ENCODE results near the gene CIDEA. TPM values are rescaled to one million over a fixed set of nuclear protein-coding genes. Genes with fewer than 3 reads are reported as not detected.

Gene CIDEA
- total RNA-seq, 4 donors from 2014 or later = 8.8 to 43.6 (median 30.5) TPM

DNA sequence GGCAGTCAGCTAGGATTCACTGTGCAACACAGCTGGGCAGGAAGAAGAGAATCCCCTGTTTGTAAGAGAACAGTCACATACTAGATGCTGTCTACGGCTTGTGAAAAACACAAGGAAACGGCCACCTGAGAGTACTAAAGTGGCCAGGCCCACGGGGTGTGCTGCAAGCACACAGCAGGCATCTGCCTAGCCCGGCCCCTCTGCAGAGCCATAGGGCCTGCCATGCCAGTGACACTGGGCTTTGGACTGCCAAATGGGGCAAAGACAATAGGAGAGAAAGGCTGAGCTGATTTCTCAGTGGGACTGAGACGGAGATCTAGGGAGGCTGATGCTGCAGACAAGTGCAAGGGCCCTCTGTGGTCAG is 64.2 kb downstream of the CIDEA start:
- TF ChIP-seq, protein P1, sequence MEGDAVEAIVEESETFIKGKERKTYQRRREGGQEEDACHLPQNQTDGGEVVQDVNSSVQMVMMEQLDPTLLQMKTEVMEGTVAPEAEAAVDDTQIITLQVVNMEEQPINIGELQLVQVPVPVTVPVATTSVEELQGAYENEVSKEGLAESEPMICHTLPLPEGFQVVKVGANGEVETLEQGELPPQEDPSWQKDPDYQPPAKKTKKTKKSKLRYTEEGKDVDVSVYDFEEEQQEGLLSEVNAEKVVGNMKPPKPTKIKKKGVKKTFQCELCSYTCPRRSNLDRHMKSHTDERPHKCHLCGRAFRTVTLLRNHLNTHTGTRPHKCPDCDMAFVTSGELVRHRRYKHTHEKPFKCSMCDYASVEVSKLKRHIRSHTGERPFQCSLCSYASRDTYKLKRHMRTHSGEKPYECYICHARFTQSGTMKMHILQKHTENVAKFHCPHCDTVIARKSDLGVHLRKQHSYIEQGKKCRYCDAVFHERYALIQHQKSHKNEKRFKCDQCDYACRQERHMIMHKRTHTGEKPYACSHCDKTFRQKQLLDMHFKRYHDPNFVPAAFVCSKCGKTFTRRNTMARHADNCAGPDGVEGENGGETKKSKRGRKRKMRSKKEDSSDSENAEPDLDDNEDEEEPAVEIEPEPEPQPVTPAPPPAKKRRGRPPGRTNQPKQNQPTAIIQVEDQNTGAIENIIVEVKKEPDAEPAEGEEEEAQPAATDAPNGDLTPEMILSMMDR (IDR thresholded peaks at IDR 0.05) = no peak
- TF ChIP-seq POLR2A (IDR thresholded peaks at IDR 0.05) = no peak
- 35 to 41% methylated on average over 5 of the region's 5 CpGs for WGBS, 2 donors
- DNase-seq (ENCODE audit: low spot score in 2 of 2) = peak in 1 of 2 donors; percentile 46
- intact Hi-C loops (cut with DNase I; ENCODE audit: low total_unique reads) = no loop called here
- H3K4me3 ChIP-seq (ENCODE audit: low read depth, poor library complexity, severe bottlenecking) = no peak overlapping the region

DNA sequence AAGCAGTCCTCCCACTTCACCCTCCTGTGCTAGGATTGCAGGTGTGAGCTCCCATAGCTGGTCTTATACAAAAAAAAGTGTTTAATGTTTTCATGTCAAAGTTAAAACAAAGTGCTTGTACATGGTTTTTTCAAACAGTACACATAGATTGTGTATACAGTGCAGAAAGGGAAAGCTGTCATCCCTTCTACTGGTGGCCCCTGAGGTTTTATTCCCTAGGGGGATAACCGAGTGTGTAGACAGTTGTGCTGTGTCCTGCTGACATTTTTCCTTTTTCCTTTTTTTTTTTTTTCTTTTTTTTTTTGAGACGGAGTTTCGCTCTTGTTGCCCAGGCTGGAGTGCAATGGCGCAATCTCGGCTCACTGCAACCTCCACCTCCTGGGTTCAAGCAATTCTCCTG is 64.7 kb downstream of the CIDEA start:
- intact Hi-C loops (cut with DNase I; ENCODE audit: low total_unique reads) = no loop called here
- TF ChIP-seq, protein P1 (IDR thresholded peaks at IDR 0.05) = no peak
- no peak for TF ChIP-seq POLR2A (IDR thresholded peaks at IDR 0.05)
- WGBS, 2 donors = 80 to 87% methylated on average over 5 of the region's 5 CpGs

DNA sequence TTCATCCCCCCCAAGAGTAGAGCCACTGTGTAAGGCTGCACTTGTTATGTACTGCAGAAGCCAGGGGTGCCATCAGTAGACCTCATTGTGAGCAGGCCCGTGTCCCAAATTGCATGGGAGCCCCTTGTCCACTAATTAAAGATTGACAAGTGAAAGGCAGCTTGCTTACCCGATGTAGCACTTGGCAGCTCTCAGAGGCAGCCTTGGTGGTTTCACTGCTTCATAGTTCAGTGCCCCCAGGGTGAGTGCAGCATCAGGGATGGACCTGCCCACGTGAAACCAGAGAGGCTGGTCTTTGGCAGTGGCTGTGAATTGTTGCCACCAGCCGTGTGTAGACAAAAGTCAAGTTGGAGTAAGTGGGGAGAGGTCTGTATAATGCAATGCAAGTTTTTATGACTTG is 67.2 kb downstream of the CIDEA start:
- 42 to 44% methylated on average over 4 of the region's 4 CpGs for WGBS, 2 donors
- peak in 1 of 2 donors; percentile 53 for DNase-seq (ENCODE audit: low spot score in 2 of 2)
- H3K4me3 ChIP-seq (ENCODE audit: low read depth, poor library complexity, severe bottlenecking) = no peak overlapping the region
- intact Hi-C loops (cut with DNase I; ENCODE audit: low total_unique reads) = no loop called here
- TF ChIP-seq, protein P1 (IDR thresholded peaks at IDR 0.05) = no peak
- TF ChIP-seq POLR2A (IDR thresholded peaks at IDR 0.05) = no peak

More for the DNA sequence above, 64.7 kb downstream of the CIDEA start:
- no peak overlapping the region for H3K4me3 ChIP-seq (ENCODE audit: low read depth, poor library complexity, severe bottlenecking)
- no peak for DNase-seq (ENCODE audit: low spot score in 2 of 2)

DNA sequence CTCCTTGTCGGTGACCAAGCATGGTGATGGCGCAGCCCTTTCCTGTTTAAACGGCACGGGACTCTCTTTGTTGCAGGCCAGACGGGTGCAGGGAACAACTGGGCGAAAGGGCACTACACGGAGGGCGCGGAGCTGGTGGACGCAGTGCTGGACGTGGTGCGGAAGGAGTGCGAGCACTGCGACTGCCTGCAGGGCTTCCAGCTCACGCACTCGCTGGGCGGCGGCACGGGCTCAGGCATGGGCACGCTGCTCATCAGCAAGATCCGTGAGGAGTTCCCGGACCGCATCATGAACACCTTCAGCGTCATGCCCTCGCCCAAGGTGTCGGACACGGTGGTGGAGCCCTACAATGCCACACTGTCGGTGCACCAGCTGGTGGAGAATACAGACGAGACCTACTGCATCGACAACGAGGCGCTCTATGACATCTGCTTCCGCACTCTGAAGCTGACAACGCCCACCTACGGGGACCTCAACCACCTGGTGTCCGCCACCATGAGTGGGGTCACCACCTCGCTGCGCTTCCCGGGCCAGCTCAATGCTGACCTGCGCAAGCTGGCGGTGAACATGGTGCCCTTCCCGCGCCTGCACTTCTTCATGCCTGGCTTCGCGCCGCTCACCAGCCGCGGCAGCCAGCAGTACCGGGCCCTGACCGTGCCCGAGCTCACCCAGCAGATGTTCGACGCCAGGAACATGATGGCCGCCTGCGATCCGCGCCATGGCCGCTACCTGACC is 71.0 kb downstream of the CIDEA start:
- TF ChIP-seq, protein P1 (IDR thresholded peaks at IDR 0.05) = no peak
- no peak for TF ChIP-seq POLR2A (IDR thresholded peaks at IDR 0.05)
- WGBS, 2 donors = 98% methylated on average over 57 of the region's 58 CpGs
- intact Hi-C loops (cut with DNase I; ENCODE audit: low total_unique reads) = no loop called here
- peak in 1 of 2 donors; percentile 76 for DNase-seq (ENCODE audit: low spot score in 2 of 2)
- no peak overlapping the region for H3K4me3 ChIP-seq (ENCODE audit: low read depth, poor library complexity, severe bottlenecking)

DNA sequence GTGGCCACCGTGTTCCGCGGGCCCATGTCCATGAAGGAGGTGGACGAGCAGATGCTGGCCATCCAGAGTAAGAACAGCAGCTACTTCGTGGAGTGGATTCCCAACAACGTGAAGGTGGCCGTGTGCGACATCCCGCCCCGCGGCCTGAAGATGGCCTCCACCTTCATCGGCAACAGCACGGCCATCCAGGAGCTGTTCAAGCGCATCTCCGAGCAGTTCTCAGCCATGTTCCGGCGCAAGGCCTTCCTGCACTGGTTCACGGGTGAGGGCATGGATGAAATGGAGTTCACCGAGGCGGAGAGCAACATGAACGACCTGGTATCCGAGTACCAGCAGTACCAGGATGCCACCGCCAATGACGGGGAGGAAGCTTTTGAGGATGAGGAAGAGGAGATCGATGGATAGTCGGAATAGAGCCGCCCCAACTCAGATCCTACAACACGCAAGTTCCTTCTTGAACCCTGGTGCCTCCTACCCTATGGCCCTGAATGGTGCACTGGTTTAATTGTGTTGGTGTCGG is 71.6 kb downstream of the CIDEA start:
- peak in 1 of 2 donors; percentile 75 for DNase-seq (ENCODE audit: low spot score in 2 of 2)
- intact Hi-C loops (cut with DNase I; ENCODE audit: low total_unique reads) = no loop called here
- WGBS, 2 donors = 96 to 97% methylated on average over 29 of the region's 29 CpGs
- TF ChIP-seq POLR2A (IDR thresholded peaks at IDR 0.05) = no peak
- TF ChIP-seq, protein P1 (IDR thresholded peaks at IDR 0.05) = no peak
- no peak overlapping the region for H3K4me3 ChIP-seq (ENCODE audit: low read depth, poor library complexity, severe bottlenecking)

Measured in lower leg skin (tissue), 4 donors.